GM18519 (cell line): ENCODE measurements around the gene AFG3L2.

Experiments
- ATAC-seq: cut with Tn5 transposase; IDR thresholded peaks from one replicate; pipeline ENCODE4 v1.9.1; 2021; ENCODE audit warnings: mild to moderate bottlenecking, moderate library complexity; ENCODE audit not compliant: unreplicated experiment, low FRiP score

AFG3L2 gene

GRCh38 chr18:12283256-12283655 is 93.8 kb downstream of the AFG3L2 start:
- ATAC-seq = no peak

GRCh38 chr18:12282442-12283039 is 94.5 kb downstream of the AFG3L2 start:
- no peak for ATAC-seq

- ATAC-seq = no peak
Observed at GRCh38 chr18:12281861-12282260, 95.2 kb downstream of the AFG3L2 start.

- no peak for ATAC-seq
Observed at GRCh38 chr18:12279781-12280531, 97.1 kb downstream of the AFG3L2 start.
